HG03469 (cell line): ENCODE results near the gene HIVEP3.

Experiments used
- ATAC-seq: cut with Tn5 transposase; IDR thresholded peaks from one replicate; pipeline ENCODE4 v1.9.1; 2021; ENCODE audit warnings: mild to moderate bottlenecking, moderate library complexity, moderate number of reproducible peaks; ENCODE audit not compliant: unreplicated experiment

Gene HIVEP3

GRCh38 chr1:41852091-41852490, 66.6 kb downstream of the HIVEP3 start:
- no peak for ATAC-seq

DNA sequence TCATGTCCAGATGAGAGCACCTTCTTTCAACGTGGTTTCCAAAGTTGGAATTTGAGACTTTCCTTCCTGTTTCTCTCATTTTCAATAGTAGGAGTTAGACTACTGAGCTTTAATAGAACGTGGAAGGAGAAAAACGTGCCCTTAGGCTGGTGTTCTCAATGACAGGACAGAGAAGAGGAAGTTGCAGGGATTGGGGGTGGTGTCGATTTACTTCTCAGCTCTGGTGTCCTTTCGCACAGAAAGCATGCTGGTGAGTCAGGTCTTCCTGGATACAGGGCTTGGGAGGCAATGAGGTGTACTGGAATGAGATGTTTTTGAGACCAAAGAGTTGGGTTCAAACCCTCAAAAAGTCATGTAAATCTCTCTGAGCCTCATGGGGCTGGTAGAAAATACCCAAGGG, 67.1 kb downstream of the HIVEP3 start:
- no peak for ATAC-seq

DNA sequence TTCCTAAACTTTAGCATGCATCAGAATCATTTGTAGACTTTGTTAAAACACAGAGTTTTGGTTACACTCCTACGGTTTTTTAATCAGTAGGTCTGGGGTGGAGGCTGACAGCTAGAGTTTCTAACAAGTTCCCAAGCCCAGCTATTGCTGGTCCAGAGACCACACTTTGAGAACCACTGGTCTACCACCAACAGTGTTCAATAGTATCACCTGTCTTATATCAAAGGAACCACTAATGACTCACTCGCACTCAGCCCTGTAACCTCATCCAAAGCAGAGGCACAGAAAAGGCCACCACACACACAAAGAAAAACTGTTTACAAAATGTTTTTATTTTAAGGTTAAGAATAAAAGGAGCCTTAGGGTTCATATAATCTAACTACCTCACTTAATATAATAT, 68.7 kb downstream of the HIVEP3 start:
- no peak for ATAC-seq

DNA sequence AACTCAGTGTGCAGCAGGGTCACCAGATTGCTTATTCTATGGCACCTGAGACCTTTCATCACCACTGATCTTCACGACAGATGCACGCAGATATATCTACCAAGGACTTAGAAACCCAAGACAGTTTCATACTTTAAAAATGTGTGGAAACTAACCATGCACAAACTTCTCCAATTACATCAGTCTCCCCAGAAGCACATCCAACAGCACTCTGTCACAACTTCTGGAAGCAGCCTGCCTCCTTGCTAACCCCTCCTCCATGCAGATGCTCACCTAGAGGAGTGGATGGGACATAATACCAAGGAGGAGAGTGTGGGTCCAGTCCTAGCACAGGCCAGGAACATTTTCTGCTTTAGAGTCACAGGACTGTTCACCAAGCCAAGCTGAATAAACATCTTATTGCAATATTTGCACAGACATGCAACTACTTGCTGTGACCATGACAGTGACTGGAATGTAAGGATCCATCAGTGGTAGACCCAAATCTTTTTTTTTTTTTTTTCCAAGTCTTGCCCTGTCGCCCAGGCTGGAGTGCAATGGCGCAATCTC, 69.4 kb downstream of the HIVEP3 start:
- ATAC-seq: no peak

DNA sequence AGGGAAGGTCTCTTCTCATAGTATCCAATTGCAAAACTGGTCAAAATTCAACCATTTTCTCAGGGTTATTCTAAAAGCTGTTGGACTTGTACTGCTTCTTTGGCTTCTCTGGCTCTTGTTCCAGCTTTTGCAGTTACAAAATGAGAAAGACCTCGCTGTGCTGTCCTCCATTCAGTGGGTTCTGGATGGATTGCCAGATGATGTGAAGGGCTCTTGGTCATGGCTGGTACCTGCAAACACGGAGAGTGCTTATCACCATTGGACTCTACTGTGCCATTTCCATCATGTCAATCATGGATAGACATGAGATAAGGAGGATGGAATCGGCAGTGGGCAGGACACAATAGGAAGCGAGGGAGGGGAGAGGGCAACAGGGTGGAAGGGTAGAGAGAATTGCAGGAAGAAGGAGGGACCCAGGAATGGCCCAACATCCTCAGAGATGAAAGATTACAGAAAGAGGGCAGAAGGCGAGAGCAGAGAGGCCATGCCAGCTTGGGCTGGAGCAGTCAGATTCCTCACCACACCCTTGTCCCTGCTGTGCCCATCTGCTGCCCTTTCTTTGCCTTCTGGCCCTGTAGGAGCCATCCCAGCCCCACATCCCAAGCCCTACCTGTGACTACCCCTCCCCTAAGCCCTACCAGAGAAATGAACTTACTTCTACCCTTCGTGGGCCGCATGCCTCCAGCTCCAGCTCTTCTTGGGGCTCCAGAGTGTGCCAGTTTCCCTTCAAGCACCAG, 70.3 kb downstream of the HIVEP3 start:
- ATAC-seq: no peak

GRCh38 chr1:41847733-41848132, 71.0 kb downstream of the HIVEP3 start:
- ATAC-seq: no peak

- ATAC-seq: no peak
Observed at GRCh38 chr1:41846625-41847405, 71.9 kb downstream of the HIVEP3 start.

DNA sequence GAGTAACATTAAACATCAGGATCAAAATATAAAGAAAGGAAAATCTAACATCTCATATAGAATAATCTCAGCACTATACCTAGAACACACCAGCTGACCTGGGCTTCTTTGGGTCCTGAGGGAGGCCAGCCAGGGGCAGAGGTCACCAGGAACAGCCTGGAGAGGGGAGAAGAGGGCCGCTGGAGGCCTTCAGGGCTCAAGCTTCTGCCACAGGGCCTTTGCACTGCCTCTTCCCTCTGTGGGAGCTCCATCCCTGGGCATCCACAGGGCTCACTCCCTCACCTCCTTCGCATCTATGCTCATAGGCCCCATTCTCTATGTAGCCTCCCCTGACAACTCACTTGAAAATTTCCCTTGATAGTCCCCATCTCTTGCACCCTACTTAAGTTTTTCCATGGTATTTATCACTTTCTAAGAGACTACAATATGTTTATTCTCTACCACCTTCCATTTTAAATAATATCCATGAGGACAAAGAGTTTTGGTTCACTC, 73.9 kb downstream of the HIVEP3 start:
- no peak for ATAC-seq

- ATAC-seq: no peak
Observed at GRCh38 chr1:41844255-41844654, 74.5 kb downstream of the HIVEP3 start.

GRCh38 chr1:41842993-41843755, 75.5 kb downstream of the HIVEP3 start:
- ATAC-seq: no peak

DNA sequence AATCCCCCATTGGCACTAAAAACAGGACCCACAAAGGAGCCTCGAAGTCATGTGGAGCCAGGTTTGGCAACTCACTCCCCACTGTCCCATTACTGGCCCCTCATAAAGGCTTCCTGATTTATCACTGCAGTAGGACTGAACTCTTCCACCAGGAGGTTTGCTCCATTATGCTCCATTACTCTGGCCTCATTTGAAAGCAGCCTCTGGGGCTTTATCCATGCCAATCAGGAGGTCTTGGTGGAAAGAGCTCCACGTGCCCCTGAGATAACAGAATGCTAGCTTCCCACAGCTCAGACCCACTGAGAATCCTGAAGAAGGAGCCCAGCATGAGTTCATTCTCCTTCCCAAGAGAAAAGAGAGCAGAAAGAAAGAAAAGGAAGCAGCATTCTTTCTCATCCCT, 76.4 kb downstream of the HIVEP3 start:
- ATAC-seq: no peak

GRCh38 chr1:41840592-41841246, 78.0 kb downstream of the HIVEP3 start:
- ATAC-seq: no peak

GRCh38 chr1:41838266-41838665, 80.5 kb downstream of the HIVEP3 start:
- ATAC-seq: no peak

GRCh38 chr1:41837691-41838090, 81.0 kb downstream of the HIVEP3 start:
- ATAC-seq: no peak

DNA sequence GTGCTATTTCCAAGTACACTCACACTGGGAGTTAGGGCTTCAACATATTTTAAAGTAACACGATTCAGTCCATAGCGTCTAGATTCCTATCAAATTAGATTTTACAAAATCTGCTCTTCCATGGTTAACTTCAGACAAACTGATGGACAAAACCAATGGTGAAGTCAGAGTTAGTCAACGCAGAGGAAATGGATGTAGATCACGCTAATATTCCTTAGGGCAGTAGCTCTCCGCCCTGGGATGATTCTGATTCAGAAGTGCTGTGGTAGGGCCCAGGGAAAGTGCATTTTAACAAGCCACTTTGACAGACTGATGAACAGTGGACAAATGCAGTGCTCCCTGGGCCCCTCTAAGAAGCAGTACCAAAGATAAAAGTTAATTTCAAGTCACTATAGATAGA, 83.2 kb downstream of the HIVEP3 start:
- no peak for ATAC-seq

GRCh38 chr1:41833519-41834000, 85.2 kb downstream of the HIVEP3 start:
- no peak for ATAC-seq

DNA sequence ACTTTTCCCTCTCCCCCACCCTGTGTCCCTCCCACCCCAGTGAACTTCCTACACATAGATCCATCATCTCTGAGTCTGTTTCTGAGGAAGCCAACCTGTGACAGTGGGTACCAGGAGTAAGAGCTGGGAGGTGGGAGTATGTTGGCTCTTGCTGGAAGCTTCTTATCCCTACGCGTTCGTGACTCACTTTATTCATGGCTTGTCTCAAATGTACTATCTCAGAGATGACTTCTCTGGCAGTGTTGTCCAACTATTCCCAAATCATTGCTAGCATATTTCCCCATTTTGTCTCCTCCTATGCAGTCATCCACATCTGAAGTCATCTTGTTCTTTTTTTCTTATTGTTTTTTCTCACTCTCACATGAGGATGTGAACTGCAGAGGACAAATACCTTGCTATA, 88.0 kb downstream of the HIVEP3 start:
- no peak for ATAC-seq

DNA sequence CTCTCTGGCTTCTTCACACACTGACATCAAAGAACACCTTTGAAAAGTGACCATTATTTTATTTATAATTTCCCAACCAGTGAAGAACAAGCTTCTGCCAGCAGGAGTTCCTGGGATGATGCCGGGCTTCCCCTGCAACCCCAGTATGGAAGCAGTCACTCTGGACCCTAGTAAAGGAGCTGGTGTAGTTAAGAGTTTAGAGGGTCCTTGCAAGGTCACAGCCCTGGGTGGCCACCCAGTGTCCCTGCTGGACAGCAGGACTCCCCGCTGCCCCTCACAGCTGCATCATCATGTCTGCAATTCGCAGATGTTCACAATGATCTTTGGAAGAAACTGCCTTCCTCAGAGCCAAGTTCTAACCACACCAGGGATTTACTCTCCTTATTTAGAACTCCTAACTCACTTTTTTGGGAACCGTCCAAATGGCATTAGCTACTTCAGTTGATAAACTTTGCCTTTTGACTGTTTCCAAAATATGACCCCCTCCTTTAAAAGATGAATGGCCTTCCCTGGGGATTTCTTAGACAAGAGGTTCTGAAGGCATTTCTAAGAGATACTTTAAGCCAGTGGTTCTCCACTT, 90.6 kb downstream of the HIVEP3 start:
- ATAC-seq: no peak

DNA sequence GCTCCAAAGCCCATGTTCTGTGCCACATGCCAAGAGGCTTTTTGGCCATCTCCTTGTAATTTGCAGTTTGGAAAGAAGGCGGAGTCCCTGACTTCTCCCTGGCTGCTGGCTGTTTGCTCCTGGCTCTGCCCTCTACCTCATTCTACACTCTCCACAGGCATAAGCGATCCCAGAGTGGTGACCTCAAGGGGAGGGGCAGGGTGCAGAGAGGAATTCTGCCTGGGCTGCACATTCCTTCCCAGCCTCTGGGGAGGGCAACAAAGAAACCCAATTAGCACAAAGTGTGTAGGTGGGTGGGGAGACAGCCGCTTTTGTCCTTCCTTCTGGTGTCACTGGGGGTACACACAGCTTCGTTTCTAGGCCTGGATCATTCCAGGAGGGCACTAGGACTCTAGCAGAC, 95.3 kb downstream of the HIVEP3 start:
- ATAC-seq: no peak

- no peak for ATAC-seq
Observed at GRCh38 chr1:41822866-41823265, 95.9 kb downstream of the HIVEP3 start.
